H1 (cell line): ENCODE data around the gene ASXL1. TPM values are rescaled to one million over a fixed set of nuclear protein-coding genes. Genes with fewer than 3 reads are reported as not detected.

Experiments
- CTCF ChIA-PET: fragments of 300-600 bp; sonication (Branson Sonifier 250); formaldehyde crosslinking; loops from one replicate; lab custom pipeline; 2021; ENCODE audit not compliant: partially characterized antibody; lab: Charles Lee
- POLR2A ChIA-PET: fragments of 300-600 bp; sonication (Branson Sonifier 250); formaldehyde crosslinking; loops from one replicate; lab custom pipeline; 2021; ENCODE audit warnings: inconsistent platforms; ENCODE audit not compliant: partially characterized antibody; lab: Charles Lee
- DNase-seq, 2 experiments: peaks; one replicate each; pipeline versions ENCODE4 v3.0.0 to v3.0.0-alpha.2; 2010 to 2022; ENCODE audit warnings: low spot score in 2 of 2, low read depth in 1 of 2, mixed read lengths in 1 of 2
- FAIRE-seq: peaks from 2 replicates; lab custom pipeline; 2011; peaks lifted over from hg19 to GRCh38; lab: Jason Lieb, UNC
- H2AFZ ChIP-seq: 2 replicates; pipeline ENCODE4 v1.8.1; 2012; ENCODE audit warnings: low read length, inconsistent platforms
- H2AK5ac ChIP-seq: 2 replicates; pipeline ENCODE4 v1.6.1; 2013; ENCODE audit warnings: low read depth, low read length
- H2BK120ac ChIP-seq: replicated peaks from 2 replicates; pipeline ENCODE3; 2013; ENCODE audit warnings: low read depth, low read length, inconsistent platforms
- H2BK12ac ChIP-seq: 2 replicates; pipeline ENCODE4 v1.6.1; 2013; ENCODE audit warnings: low read depth, low read length
- H2BK15ac ChIP-seq: 2 replicates; pipeline ENCODE4 v1.6.1; 2013; ENCODE audit warnings: low read length
- H2BK20ac ChIP-seq: 2 replicates; pipeline ENCODE4 v1.6.1; 2013; ENCODE audit warnings: low read length
- H2BK5ac ChIP-seq: 2 replicates; pipeline ENCODE4 v1.6.1; 2013; ENCODE audit warnings: low read depth, low read length
- H3K14ac ChIP-seq: 2 replicates; pipeline ENCODE4 v1.6.1; 2013; ENCODE audit warnings: inconsistent platforms; ENCODE audit not compliant: insufficient read length
- H3K18ac ChIP-seq: 2 replicates; pipeline ENCODE4 v1.6.1; 2013; ENCODE audit warnings: low read length; ENCODE audit errors: extremely low read depth
- H3K23ac ChIP-seq: 2 replicates; pipeline ENCODE4 v1.6.1; 2013; ENCODE audit warnings: inconsistent platforms; ENCODE audit not compliant: insufficient read length
- H3K23me2 ChIP-seq: 2 replicates; pipeline ENCODE4 v1.6.1; 2013; ENCODE audit warnings: low read depth, low read length
- H3K27ac ChIP-seq: 2 replicates; pipeline ENCODE4 v1.6.1; 2011; ENCODE audit warnings: low read depth, low read length, inconsistent platforms
- H3K27me3 ChIP-seq, 4 experiments: replicated peaks in 1 of 4; 1 replicate in 1 of 4; 2 replicates in 3 of 4; pipeline versions ENCODE4 v1.6.1 to v1.8.1; 2011 to 2013; ENCODE audit warnings: low read length in 3 of 4, mild to moderate bottlenecking in 3 of 4, inconsistent platforms in 2 of 4, mixed read lengths in 2 of 4, moderate library complexity in 1 of 4; ENCODE audit not compliant: control insufficient read depth in 3 of 4, insufficient read depth in 3 of 4; ENCODE audit errors: extremely low read depth in 1 of 4
- H3K36me3 ChIP-seq, 4 experiments: 2 replicates each; pipeline versions ENCODE4 v1.6.1 to v1.8.1; 2011 to 2013; ENCODE audit warnings: mild to moderate bottlenecking in 4 of 4, low read length in 3 of 4, moderate library complexity in 2 of 4, control low read depth in 1 of 4, inconsistent platforms in 1 of 4; ENCODE audit not compliant: insufficient read depth in 4 of 4, control insufficient read depth in 2 of 4
- H3K4ac ChIP-seq: replicated peaks from 2 replicates; pipeline ENCODE3; 2013; ENCODE audit warnings: low read length, low read depth, mixed read lengths, inconsistent platforms; ENCODE audit not compliant: insufficient read length
- H3K4me1 ChIP-seq, 4 experiments: replicated peaks in 1 of 4; 1 replicate in 1 of 4; 2 replicates in 3 of 4; pipeline versions ENCODE4 v1.6.1 to v1.8.1; 2011 to 2013; ENCODE audit warnings: low read length in 3 of 4, inconsistent platforms in 2 of 4, mixed read lengths in 1 of 4; ENCODE audit not compliant: insufficient read depth in 4 of 4, control insufficient read depth in 3 of 4
- H3K4me2 ChIP-seq, 2 experiments: 2 replicates each; pipeline versions ENCODE4 v1.6.1 to v1.8.1; 2011 to 2013; ENCODE audit warnings: low read depth in 2 of 2, low read length in 2 of 2, control low read depth in 1 of 2, inconsistent platforms in 1 of 2, mild to moderate bottlenecking in 1 of 2; ENCODE audit not compliant: insufficient read depth in 1 of 2
- H3K4me3 ChIP-seq, 4 experiments: fragments of 200-600, 300-600 bp in 1 of 4; sonication (generic), shearing (Covaris generic), sonication (Bioruptor Twin) in 1 of 4; 2 replicates each; pipeline versions ENCODE4 v1.5.1 to v1.8.1; 2011 to 2016; ENCODE audit warnings: low read length in 4 of 4, low read depth in 3 of 4, control low read depth in 2 of 4, inconsistent platforms in 2 of 4, mild to moderate bottlenecking in 2 of 4, mixed read lengths in 1 of 4, moderate library complexity in 1 of 4; ENCODE audit not compliant: insufficient read depth in 2 of 4; ENCODE audit errors: extremely low read depth in 1 of 4
- H3K56ac ChIP-seq: replicated peaks from 2 replicates; pipeline ENCODE3; 2013; ENCODE audit warnings: low read depth, mild to moderate bottlenecking, mixed read lengths, low read length, inconsistent platforms; ENCODE audit not compliant: insufficient read length
- H3K79me1 ChIP-seq: 2 replicates; pipeline ENCODE4 v1.6.1; 2013; ENCODE audit warnings: low read depth, low read length, control low read depth
- H3K79me2 ChIP-seq, 2 experiments: 2 replicates each; pipeline versions ENCODE4 v1.6.1 to v1.8.1; 2012 to 2013; ENCODE audit warnings: low read length in 2 of 2, mild to moderate bottlenecking in 2 of 2, inconsistent platforms in 1 of 2; ENCODE audit not compliant: insufficient read depth in 2 of 2, control insufficient read depth in 1 of 2
- H3K9ac ChIP-seq, 4 experiments: replicated peaks in 1 of 4; 1 replicate in 1 of 4; 2 replicates in 3 of 4; pipeline versions ENCODE4 v1.6.1 to v1.8.1; 2011 to 2013; ENCODE audit warnings: low read depth in 3 of 4, low read length in 3 of 4, control low read depth in 2 of 4, mild to moderate bottlenecking in 2 of 4, moderate library complexity in 2 of 4, inconsistent platforms in 1 of 4; ENCODE audit errors: extremely low read depth in 1 of 4
- H3K9me3 ChIP-seq, 2 experiments: 2 replicates each; pipeline versions ENCODE4 v1.6.1 to v1.8.1; 2012 to 2013; ENCODE audit warnings: mild to moderate bottlenecking in 2 of 2, moderate library complexity in 2 of 2, control low read depth in 1 of 2, inconsistent platforms in 1 of 2, low read depth in 1 of 2, low read length in 1 of 2, mixed read lengths in 1 of 2; ENCODE audit not compliant: insufficient read depth in 2 of 2
- H4K20me1 ChIP-seq, 2 experiments: replicated peaks in 1 of 2; 2 replicates each; pipeline versions ENCODE3 to v1.8.1; 2011 to 2013; ENCODE audit warnings: inconsistent platforms in 2 of 2, low read length in 2 of 2, mild to moderate bottlenecking in 1 of 2; ENCODE audit not compliant: insufficient read depth in 2 of 2, control insufficient read depth in 1 of 2
- H4K5ac ChIP-seq: 2 replicates; pipeline ENCODE4 v1.6.1; 2013; ENCODE audit warnings: low read length, low read depth, mixed read lengths, inconsistent platforms; ENCODE audit not compliant: insufficient read length
- H4K8ac ChIP-seq: 2 replicates; pipeline ENCODE4 v1.8.0; 2013; ENCODE audit warnings: mild to moderate bottlenecking, moderate library complexity, low read length, inconsistent platforms; ENCODE audit not compliant: insufficient read depth; ENCODE audit errors: extremely low read depth
- H4K91ac ChIP-seq: replicated peaks from 2 replicates; pipeline ENCODE3; 2013; ENCODE audit warnings: low read length, mixed read lengths, inconsistent platforms; ENCODE audit not compliant: insufficient read length
- EGR1 ChIP-seq: IDR thresholded peaks from 2 replicates; pipeline ENCODE4 v1.6.1; 2011; ENCODE audit warnings: low read depth, low read length, borderline replicate concordance
- YY1 ChIP-seq: IDR thresholded peaks from 2 replicates; pipeline ENCODE4 v1.6.1; 2011; ENCODE audit warnings: low read depth, mild to moderate bottlenecking, low read length
- WGBS, 2 experiments: shearing (Covaris generic) in 1 of 2; methylation state at CpG; one replicate each; pipeline versions ENCODE4 v1.1.6 to v1.1.7; 2013 to 2015; ENCODE audit warnings: low lambda C conversion rate in 2 of 2, mixed read lengths in 2 of 2, inconsistent platforms in 1 of 2, low coverage in 1 of 2, missing lambda C conversion rate in 1 of 2; ENCODE audit not compliant: insufficient replicate concordance in 2 of 2, insufficient coverage in 1 of 2, insufficient read length in 1 of 2; ENCODE audit errors: extremely low coverage in 1 of 2, missing lambda C conversion rate in 1 of 2; 5-methylcytosine and 5-hydroxymethylcytosine counted together
- polyA plus RNA-seq, 7 experiments: library from polyadenylated mRNA; depleted of rRNA in 3 of 7; stranded (reverse) in 5 of 7; unstranded in 2 of 7; fragments of >200 nt in 5 of 7; fragments of 200-250 nt in 2 of 7; gene quantifications; 1 replicate in 5 of 7; 2 replicates in 1 of 7; 4 replicates in 1 of 7; pipeline versions ENCODE4 v1.2.1 to v1.2.3, GENCODE V29; 2011 to 2013; ENCODE audit warnings: missing spikeins in 2 of 7, mixed read lengths in 2 of 7
- total RNA-seq: library from RNA; stranded (reverse); fragmentation: NEBNext Ultra II Directional; extraction: Animal tissue kit (Norgen Biotek cat#: 25700); gene quantifications from 2 replicates; pipeline ENCODE4 v1.2.1, GENCODE V29; 2021

Gene ASXL1
- total and polyA plus RNA-seq, 2 of the 8 experiments (the other 6 are each of a cell fraction or from before 2014, with no cell fraction given): 10.6 to 26.5 TPM

GRCh38 chr20:32436968-32437367 is 78.8 kb downstream of the ASXL1 start:
- no peak overlapping the region for H2BK120ac ChIP-seq
- H2AFZ ChIP-seq: no peak overlapping the region
- H2BK15ac ChIP-seq: no peak overlapping the region
- no peak overlapping the region for H4K91ac ChIP-seq
- ChIA-PET POLR2A (no interaction called here), CTCF (interaction anchor here (0.6 to 2.3 kb wide), 8 partner anchors 10 to 72 kb away, joined by 3 to 10 read pairs (median 4); no protein-coding TSS in a partner anchor)
- no peaks in the 10 kb centered on the region for H3K9me3 ChIP-seq
- no peak overlapping the region for H3K23ac ChIP-seq
- no peaks in the 10 kb centered on the region; the same call in 1 of the 2 replicates for H3K79me1 ChIP-seq
- no peaks in the 10 kb centered on the region for H3K79me2 ChIP-seq
- no peak overlapping the region for H2BK5ac ChIP-seq
- H3K9ac ChIP-seq: no peak overlapping the region
- DNase-seq: no peak
- H3K27me3 ChIP-seq: no peaks in the 10 kb centered on the region
- peaks cover 0 to 3% (median 0%) of the 10 kb centered on the region in 4 experiments; a peak in 1 of 7 replicates for H3K4me1 ChIP-seq
- 96% methylated on average over 7 of the region's 7 CpGs; no CpG with 5 or more reads in 1 of the 2 experiments for WGBS, 2 experiments
- H3K56ac ChIP-seq: no peak overlapping the region
- H4K20me1 ChIP-seq: peaks cover 2 to 5% of the 10 kb centered on the region in 2 experiments
- no peak overlapping the region for H3K27ac ChIP-seq
- no peak overlapping the region for H3K4me2 ChIP-seq
- H3K4me3 ChIP-seq: no peak overlapping the region
- no peak for FAIRE-seq
- no peak overlapping the region for H4K5ac ChIP-seq
- no peak overlapping the region for H3K14ac ChIP-seq
- H2BK20ac ChIP-seq: no peak overlapping the region
- no peak overlapping the region for H2BK12ac ChIP-seq
- peaks cover 3 to 33% (median 17%) of the 10 kb centered on the region in 4 experiments; a peak in 5 of 8 replicates for H3K36me3 ChIP-seq
- H2AK5ac ChIP-seq: no peak overlapping the region
- H3K18ac ChIP-seq: no peak overlapping the region
- H3K4ac ChIP-seq: no peak overlapping the region
- H4K8ac ChIP-seq: no peak overlapping the region
- H3K23me2 ChIP-seq: no peaks in the 10 kb centered on the region
- no peak for TF ChIP-seq EGR1
- TF ChIP-seq YY1: no peak
